T-helper 2 cell (primary cell): ENCODE results near the gene HCFC1R1.

Experiments used
- DNase-seq, 5 experiments: peaks; one replicate each; pipeline versions ENCODE4 v3.0.0 to v3.0.0-alpha.2; 2012 to 2022

The HCFC1R1 gene

DNA sequence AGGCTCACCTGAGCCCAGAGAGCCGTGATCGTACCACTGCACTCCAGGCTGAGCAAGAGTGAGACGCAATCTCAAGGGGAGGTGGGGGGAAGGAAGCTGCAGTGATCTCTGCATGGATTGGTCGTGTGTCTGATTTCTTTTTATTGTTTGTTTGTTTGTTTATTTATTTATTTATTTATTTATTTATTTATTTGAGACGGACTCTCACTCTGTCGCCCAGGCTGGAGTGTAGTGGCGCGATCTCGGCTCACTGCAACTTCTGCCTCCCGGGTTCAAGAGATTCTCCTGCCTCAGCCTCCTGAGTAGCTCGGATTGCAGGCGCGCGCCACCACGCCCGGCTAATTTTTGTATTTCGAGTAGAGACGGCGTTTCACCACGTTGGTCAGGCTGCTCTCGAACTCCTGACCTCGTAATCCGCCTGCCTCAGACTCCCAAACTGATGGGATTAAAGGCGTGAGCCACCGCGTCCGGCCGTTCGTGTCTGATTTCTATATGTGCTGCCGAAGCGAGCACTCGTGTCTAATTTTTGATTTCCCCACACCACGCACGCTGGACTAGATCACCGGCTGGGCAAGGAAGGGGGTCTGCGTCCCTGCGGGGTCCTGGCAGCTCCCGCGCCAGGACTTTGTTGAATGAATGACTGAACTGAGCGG lies 4.0 kb downstream of the HCFC1R1 start:
- DNase-seq = no peak

DNA sequence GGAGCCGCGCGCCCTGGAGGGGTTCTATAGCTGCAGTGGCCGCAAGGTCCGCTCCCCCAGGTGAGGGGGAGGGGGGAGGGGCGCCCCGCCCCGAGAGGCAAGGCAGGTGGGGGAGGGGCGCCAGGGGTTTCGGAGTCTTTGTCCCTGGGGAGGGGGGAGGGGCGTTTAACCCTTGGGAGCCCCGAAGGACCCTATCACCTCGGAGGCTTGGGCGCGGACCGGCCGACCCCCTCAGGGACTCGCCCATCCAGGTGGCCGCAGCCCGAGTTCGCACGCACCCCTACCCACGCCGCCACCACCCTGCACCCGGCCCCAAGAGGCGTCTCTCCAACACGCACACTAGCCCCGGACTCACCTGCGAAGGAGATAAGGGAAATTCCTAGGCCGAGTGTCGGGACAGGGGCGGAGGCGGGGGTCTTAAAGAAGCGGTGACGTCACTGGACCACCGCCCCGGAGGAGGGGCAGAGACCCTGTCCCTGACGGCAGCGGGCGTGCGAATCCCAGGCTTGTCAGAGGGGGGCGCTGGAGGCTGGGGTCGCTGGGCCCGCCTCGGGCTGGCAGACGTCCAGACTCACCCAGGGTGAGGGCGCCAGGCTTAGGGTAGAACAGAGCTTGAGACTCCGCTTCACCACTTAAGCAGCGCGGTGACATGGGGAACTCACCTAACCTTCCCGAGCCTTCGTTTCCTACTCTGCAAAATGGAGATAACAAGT lies 5.8 kb downstream of the HCFC1R1 start, which contains the start of gene CLDN6:
Gene CLDN6, minus strand, starts transcription at position 390 of the 713 bp plus-strand sequence. CDS start 2,162 bp downstream, outside the sequence.
- DNase-seq = no peak

DNA sequence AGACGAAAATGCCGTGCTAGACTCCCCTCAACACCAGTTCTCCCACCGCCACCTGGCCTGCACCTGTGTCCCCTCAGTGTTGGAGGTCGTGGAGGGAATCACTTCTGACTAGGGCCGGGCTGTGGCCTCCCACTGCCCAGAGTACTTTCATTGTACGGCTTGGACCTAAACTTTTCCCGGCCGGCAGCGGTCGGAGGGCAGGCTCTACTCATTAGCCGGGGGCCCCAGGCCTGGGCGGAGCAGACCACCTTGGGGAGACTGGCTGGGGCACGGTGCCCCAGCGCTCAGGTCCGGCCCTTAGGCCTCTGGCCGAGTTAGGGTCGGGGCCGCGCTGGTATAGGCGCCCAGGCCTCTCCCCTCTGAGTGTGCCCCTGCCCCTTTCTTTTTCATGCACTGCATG lies 6.4 kb downstream of the HCFC1R1 start:
- DNase-seq = no peak

DNA sequence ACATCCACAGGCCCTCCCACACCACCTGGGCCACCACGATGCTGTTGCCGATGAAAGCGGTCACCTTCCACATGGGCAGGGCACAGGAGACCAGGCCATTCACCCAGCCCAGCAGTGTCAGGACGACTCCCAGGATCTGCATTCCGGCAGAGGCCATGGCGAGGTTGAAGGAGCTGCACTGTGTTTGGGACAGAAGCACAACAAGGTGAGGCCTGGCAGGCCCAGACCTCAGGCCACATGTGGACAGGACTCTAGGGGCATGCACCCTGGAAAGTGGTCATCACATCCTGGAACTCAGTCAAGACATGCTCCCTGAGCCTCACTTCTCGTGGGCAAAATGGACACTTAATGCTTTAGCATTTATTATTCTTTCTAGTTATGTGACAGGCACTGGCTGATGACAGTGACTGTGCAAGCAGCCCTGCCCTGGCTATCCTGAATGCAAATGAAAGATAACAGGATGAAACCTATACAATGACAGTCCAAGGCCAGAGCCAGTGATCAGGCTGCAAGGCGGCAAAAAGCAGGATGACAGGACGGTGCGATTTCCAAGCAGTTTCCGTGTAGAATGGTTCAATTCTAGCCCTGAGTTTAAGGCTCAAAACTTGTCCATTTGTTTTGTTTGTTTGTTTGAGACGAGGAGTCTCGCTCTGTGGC lies 7.7 kb downstream of the HCFC1R1 start:
- no peak for DNase-seq

DNA sequence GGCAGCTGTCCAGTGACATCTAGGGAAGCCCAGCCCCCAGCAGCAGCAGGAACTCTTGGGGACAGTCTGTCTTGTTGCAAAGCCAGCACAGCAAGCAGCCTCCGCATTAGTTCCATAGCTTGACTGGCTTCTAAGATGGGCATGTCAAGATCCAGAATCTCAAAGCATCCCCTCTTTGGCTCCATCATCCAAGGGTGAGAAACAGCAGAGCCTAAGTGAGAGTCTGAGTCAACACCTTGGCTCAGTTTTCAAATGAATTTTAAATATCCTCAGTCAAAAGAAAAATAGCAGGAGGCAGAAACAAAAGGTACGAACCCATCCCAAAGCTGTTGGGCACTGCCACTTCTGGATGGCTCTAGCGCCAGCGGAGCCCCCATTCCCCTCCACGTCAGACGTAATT lies 8.8 kb downstream of the HCFC1R1 start:
- DNase-seq = no peak

DNA sequence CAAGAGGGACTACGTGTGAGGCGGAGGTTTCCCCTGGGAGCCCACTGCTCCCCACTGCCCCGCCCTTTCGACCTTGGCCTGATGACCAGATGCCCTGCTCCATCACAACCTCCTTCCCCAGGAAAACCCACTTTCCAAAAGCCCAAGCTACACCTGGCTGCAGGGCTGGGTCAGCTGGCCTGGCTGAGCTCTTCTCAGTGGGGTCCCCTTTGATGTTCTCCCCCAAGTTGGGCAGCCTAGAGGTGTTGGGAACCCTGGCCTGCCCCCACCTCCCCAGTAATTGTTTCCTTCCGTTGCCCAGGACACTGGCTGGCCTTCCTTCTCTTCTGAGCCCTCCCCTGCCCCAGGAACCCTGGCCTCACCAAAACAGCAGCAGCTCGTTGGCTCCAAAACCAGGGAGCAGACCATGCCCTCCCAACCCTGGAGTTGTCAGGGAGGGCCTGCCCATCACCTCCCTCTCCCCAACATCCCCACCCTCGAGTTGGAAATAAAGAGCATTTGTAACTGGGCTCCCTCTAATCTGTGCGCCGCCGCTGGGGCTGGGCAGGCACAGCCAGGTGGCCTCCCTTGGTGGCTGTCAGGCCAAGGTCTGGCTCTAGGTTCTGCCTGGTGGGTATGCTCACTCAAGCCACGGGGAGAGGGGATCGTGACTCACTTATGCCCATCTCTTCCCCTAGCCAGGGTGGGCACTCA lies 9.6 kb downstream of the HCFC1R1 start:
- DNase-seq = no peak

DNA sequence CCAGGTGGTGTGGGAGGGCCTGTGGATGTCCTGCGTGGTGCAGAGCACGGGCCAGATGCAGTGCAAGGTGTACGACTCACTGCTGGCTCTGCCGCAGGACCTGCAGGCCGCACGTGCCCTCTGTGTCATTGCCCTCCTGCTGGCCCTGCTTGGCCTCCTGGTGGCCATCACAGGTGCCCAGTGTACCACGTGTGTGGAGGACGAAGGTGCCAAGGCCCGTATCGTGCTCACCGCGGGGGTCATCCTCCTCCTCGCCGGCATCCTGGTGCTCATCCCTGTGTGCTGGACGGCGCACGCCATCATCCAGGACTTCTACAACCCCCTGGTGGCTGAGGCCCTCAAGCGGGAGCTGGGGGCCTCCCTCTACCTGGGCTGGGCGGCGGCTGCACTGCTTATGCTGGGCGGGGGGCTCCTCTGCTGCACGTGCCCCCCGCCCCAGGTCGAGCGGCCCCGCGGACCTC lies 10.2 kb downstream of the HCFC1R1 start:
- no peak for DNase-seq

DNA sequence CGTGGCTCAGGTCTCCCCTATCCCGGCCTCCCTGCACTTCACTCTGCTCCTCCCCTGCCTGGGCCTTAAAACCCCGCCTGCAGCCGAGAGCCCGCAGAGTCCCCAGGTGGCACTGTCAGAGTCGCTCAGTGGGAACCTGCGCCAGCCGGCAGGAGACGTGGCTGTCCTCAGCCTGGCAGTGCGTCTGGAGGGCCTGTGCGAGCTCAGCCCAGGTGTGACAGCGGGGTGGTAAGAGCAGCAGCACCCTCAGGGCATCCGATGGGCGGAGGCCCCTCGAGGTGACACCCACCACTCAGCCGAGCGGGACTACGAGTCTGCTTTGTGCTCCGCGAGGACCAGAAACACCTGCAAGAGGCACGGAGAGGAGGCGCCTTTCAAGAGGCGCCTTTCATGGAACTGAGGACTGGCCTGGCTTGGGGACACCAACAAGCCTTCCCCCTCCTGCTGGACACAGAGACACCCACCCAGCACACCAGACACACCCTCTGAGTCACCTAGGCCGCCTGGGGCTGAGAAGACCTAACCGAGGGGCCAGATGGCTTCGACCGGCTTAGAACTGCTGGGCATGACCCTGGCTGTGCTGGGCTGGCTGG lies 10.8 kb downstream of the HCFC1R1 start, which contains the start of gene CLDN9:
Gene CLDN9, plus strand, starts transcription at position 96 of the 593 bp plus-strand sequence. Its CDS starts 440 bp downstream, at position 536.
- DNase-seq = no peak

DNA sequence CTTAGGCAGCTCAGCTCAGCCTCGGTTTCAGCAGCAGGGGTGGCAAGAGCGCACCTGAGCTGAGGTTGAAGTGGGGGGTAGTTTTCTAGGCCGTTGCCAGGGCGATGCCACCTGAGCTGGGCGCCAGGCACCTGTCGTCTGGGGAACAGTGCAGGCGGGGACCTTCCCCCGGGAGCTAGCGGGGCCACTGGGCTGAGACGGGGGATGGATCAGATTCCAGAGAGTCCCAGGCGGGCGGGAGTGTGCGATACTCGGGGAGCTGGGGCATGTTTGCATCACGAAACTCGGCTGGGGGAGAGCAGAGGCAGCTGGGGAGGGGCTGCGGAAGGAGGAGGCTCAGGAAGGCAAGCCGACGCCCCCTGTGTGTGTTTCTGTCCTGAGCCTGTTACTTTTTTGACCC lies 11.5 kb downstream of the HCFC1R1 start:
- no peak for DNase-seq

DNA sequence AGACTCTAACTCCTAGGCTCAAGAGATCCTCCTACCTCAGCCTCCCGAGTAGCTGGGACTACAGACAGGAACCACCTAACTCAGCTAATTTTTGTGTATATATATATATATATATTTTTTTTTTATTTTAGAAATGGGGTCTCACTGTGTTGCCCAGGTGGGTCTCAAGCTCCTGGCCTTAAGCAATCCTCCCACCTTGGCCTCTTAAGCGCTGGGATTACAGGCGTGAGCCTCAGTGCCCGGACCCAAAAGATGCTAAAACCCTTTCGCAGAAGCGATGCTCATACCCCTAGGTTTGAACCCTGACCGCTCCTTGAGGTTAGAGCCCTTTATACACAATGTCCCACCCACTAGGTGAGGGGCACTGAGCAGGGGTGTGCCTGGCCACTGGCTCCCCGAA lies 13.2 kb downstream of the HCFC1R1 start:
- DNase-seq = no peak

DNA sequence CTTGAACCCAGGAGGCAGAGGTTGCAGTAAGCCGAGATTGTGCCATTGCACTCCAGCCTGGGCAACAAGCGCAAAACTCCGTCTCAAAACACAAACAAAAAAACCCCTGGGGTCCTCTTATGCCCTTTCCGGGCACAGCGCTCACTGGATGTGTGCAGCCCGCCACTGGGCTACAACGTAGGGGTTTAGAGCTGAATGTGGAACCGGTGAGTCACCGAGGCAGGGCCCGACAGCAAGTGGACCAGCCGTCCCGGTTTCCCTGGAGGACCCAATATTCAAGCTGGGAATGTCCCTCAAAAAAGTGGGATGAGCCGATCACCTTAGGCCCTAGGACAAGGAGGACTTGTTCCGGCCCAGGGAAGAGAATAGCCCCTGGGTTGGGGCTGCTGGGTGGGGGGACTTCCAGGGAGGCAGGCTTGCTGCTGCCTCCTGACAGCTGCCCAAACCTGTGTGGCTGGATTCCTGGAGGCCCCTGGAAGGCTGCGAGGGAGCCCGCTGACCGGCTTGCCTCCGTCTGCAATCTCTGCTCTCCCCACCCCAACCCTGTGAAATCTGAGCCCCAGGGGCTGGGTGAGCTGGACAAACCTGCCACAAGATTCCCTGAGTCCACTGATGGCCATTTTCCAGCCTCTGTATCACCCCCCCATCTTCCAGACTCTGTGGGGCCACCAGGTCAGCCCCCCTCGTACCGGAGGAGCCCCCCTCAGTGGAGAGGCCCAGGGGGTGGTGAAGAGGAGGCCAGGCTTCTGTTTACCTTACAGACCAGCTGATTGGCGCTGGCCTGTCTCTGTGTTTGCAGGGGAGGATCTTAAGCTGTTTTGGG lies 14.0 kb downstream of the HCFC1R1 start:
- no peak for DNase-seq

DNA sequence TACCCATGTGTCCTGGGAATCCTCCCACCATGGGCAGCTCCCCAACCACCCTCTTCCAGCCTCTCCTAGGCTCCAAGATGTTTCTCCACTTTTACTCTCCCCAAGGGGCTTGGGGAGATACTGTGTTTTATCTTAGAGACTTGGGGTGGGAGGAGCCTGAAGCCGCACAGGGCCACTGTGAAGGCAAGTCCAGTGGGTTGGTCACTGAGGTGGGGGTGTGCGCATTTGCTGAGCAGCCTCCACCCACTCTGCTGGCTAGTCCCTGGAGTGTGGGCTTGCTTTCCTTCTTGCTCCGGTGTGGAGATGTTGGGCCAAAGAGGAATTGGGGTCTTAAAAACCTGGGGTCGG lies 15.1 kb downstream of the HCFC1R1 start:
- no peak for DNase-seq

DNA sequence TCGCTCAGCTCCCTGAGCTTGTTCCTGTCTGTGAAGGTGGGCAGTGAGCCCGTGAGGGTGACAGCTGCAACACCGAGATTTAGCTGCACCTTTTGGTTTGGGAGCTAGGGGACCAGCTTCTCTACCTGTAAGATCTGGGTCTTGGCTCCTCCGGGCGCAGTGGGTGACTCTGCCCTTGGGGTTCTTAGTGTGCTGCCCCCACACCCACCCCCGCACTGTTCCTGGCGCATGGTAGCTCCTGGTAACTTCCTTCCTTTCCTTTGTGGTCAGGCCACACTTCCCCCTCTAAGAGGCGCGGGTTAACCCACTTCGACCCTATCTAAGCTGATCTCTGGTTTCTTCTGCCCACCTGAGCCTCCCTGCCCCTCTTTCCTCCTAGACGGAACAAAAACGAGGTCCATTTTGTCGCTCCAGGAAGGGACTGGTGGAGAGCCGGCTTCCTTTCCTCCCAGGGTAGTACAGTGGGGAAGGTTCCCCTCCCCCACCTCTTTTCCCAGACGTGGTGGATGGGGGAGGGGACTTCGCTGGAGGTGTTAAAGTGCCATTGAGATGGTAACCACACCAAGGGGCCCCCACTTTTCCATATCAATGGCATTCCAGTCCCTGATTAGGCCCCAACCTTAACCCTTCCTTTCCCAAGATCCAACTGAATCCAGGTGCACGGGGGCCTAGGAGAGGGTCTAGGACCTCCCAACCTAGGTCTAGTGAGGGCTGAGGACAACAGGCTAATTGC lies 15.6 kb downstream of the HCFC1R1 start:
- DNase-seq = peak in 1 of 5 experiments; percentile 38

DNA sequence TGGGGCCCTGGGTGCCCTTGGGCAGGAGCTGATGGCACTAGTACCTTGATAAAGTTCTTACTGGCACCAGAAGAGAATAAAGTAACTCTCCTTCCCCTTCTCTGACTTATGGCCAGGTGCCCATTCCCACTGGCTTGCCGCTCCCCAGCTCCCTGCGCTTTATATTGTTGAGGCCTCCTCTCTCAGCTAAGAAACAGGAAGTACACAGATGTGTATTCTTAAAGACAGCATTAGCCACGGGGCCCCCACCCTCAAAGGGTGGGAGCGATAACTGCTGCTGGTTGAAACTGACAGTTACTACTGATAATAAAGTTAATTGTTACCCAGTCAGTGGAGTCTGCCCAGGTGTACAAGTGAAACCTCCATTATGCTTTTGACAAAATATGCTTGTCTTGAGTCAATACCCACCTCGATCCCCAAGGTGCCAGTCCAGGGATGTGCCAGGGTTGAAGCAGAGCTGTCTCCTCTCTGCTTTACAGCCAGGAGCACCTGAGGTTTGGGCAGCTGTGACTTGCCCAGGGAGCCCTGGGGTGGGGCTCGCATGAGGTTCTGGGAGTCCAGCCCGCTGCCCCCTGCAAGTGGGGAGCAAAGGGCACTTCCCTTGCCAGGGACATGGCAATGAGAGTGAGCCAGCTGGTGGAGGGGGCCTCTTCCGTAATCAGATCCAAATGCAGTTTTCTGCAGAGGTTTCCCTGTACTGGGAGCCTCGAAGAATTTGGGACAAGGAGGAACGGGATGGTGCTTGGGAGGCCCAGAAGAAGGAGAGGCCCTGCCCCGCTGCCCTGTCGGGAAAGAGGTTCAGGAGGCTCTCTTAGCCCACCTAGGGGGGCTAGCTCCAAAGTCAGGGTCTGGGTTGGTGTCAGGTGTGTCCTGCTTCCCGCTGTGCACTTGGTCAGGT lies 16.4 kb downstream of the HCFC1R1 start:
- no peak for DNase-seq

DNA sequence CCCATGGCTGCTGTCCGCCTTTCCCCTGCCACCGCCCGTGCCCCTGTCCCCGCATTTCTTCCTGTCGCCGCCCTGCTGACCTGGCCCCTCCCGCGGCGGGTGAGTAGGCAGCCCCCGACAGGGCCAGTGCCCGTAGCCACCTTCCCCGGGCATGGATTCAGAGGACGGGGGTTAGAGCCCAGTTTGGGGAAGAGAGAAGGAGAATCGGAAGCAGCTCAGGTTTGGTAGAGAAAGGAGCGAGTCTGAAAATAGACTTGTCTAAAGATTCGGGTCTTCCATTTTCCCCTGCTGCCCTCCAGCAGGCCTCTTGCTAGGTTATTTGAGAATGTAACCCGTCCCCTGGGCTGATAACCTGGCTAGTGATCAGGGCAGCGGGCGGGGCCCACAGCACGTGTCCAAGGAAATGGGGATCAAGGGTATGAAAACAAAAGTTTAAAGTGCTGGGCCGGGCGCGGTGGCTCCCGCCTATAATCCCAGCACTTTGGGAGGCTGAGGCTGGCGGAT lies 18.9 kb downstream of the HCFC1R1 start:
- no peak for DNase-seq

DNA sequence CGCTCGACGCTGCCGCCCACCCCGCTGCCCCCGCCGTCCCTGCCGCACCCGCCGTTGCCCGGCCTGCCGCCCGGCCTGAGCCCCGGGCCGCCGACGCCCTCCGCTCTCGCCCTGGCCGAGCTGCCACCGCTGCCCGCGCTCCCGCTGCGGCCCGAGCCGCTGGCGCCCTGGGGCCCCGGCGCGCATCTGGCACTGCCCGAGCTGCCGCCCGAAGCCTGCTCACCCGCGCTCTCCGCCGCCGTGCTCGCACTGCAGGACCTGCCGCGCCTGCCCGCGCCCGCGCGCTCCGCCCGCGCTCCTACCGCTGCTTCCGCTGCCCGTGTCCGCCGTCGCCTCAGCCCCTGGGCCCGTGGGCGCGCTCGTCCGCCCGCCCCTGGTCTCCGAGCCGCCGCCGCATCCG lies 19.4 kb downstream of the HCFC1R1 start:
- peak in 1 of 5 experiments; percentile 40 for DNase-seq

DNA sequence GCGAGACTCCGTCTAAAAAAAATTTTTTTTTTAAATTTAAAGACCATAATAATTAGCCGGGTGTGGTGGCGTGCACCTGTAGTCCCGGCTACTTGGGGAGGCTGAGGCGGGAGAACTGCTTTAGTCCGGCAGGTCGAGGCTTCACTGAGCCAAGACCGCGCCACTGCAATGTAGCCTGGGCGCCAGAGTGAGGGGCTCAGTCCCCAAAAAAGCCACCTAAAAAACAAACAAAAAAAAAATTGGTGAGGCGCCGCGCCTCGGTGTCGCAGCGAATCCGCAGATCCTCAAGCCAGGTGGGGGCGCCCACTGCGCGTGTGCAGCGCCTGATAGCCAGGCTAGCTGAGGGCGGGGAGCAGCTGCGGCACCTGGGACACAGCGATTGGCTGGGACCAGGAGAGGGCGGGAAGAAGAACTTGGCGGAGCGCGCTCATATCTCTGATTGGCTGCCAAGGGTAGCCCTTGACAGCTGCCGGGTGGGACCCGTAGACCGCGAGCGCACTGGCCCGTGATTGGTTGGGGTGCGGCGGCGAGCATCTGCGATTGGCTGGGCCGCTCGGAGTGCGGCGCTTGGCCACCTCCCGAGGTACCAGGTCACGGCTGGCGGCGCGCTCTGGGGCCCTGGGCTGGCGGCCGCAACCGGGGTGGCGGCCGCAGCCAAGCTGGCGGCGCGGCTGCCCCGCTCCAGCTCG lies 20.0 kb downstream of the HCFC1R1 start:
- peak; percentile 87 to 99 (median 95) for DNase-seq

DNA sequence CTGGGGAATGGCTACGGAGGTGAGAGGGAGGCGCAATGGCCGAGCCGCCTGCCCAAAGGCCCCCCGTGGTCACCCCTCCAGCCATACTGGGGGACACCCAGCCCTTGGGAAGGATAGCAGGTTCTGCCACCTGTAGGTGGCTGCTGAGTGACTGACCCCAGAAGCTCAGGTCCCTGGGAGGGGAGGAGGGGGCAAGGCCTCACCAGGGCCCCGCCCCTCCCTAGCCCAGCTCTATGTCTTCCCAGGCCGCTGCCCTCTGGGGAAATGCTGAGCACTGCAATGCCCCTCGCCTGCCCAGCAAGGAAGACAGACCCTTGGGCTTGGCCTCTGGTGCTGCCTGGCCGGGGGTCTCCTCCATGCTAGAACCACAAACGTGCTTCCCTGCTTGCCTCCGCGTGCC lies 22.4 kb downstream of the HCFC1R1 start:
- DNase-seq = no peak

DNA sequence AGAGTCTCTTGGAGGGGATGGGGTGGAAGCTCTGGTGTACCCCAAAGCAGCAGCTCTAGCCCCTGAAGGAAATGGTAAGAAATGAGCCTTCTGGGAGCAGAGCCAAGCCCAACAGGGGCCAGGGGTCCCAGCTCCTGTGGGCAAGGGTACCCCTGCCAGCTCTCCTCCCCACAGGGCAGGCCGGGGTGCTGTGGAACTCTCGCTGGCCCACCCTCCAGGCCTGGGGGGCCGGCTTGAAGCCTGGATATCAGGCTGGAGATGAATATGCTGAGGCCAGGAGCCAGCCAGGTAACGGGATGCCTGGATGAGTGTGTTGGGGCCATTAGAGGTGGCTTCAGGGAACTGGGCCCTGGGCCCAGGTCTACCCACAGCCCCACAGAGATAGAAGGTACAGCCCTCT lies 23.2 kb downstream of the HCFC1R1 start:
- DNase-seq = no peak
